ENCODE measurements around the gene SHISAL2A.

DNA sequence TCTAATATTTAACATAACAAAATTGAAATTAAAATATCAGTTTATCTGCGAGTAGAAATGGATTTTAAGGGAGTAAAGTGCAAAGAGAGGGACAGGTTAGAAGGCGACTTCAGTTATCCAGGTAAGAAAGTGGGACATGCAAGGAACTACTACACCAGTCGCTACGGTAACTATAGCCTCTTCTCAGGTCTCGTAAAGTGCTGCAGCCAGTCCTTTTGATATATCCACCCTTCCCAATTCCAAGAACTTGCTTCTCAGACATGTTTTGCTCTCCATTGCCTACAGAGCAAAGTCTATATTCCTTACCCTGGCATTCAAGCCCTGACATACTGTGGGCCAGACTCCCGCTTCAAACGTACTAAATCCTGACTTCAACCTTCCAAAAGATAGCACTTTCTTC, 62.7 kb downstream of the SHISAL2A start:
- TF ChIP-seq, protein P1, sequence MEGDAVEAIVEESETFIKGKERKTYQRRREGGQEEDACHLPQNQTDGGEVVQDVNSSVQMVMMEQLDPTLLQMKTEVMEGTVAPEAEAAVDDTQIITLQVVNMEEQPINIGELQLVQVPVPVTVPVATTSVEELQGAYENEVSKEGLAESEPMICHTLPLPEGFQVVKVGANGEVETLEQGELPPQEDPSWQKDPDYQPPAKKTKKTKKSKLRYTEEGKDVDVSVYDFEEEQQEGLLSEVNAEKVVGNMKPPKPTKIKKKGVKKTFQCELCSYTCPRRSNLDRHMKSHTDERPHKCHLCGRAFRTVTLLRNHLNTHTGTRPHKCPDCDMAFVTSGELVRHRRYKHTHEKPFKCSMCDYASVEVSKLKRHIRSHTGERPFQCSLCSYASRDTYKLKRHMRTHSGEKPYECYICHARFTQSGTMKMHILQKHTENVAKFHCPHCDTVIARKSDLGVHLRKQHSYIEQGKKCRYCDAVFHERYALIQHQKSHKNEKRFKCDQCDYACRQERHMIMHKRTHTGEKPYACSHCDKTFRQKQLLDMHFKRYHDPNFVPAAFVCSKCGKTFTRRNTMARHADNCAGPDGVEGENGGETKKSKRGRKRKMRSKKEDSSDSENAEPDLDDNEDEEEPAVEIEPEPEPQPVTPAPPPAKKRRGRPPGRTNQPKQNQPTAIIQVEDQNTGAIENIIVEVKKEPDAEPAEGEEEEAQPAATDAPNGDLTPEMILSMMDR (IDR thresholded peaks at IDR 0.05): no peak
- TF ChIP-seq POLR2A (IDR thresholded peaks at IDR 0.05): no peak
- TF ChIP-seq EP300 (IDR thresholded peaks at IDR 0.05): no peak
